Esophagus (tissue), 2 donors: ENCODE data around the gene SLC41A3. TPM values are rescaled to one million over a fixed set of nuclear protein-coding genes. Genes with fewer than 3 reads are reported as not detected.

Experiments used
- H3K27ac ChIP-seq, 2 donors: one replicate each; pipeline ENCODE4 v1.5.1; 2013; ENCODE audit warnings: low read depth in 2 of 2, mild to moderate bottlenecking in 2 of 2, inconsistent platforms in 1 of 2, low read length in 1 of 2, moderate library complexity in 1 of 2
- H3K27me3 ChIP-seq, 2 donors: one replicate each; pipeline ENCODE4 v1.6.1; 2013; ENCODE audit warnings: low read length in 2 of 2, control low read depth in 1 of 2, mild to moderate bottlenecking in 1 of 2; ENCODE audit not compliant: insufficient read depth in 2 of 2, control insufficient read depth in 1 of 2
- H3K36me3 ChIP-seq, 2 donors: one replicate each; pipeline ENCODE4 v1.6.1; 2013; ENCODE audit warnings: low read length in 1 of 2; ENCODE audit not compliant: control insufficient read depth in 2 of 2, insufficient read depth in 2 of 2
- H3K4me1 ChIP-seq, 2 donors: one replicate each; pipeline ENCODE4 v1.6.1; 2013; ENCODE audit warnings: low read length in 1 of 2; ENCODE audit not compliant: control insufficient read depth in 2 of 2, insufficient read depth in 2 of 2
- H3K4me3 ChIP-seq, 2 donors: one replicate each; pipeline ENCODE4 v1.5.1; 2013; ENCODE audit warnings: low read length in 2 of 2, mild to moderate bottlenecking in 2 of 2, low read depth in 1 of 2, moderate library complexity in 1 of 2
- H3K9me3 ChIP-seq, 2 donors: one replicate each; pipeline ENCODE4 v1.6.1; 2013; ENCODE audit warnings: mild to moderate bottlenecking in 2 of 2, low read depth in 1 of 2, low read length in 1 of 2, moderate library complexity in 1 of 2; ENCODE audit not compliant: control insufficient read depth in 2 of 2, insufficient read depth in 1 of 2
- WGBS, 2 donors: extraction: QIAGEN DNeasy Blood & Tissue Kit; methylation state at CpG; one replicate each; pipeline ENCODE4 v1.1.7; 2013; 5-methylcytosine and 5-hydroxymethylcytosine counted together
- polyA plus RNA-seq, 2 donors: library from polyadenylated mRNA; stranded (reverse); fragments of 200-250 nt; gene quantifications; one replicate each; pipeline ENCODE4 v1.2.3, GENCODE V29; 2013
- donor health status: healthy with polysubstance abuse.
- donor health status: Bipolar disorder and iron deficiency.

Gene SLC41A3
- polyA plus RNA-seq, 2 donors = 9.0 to 17.5 TPM

DNA sequence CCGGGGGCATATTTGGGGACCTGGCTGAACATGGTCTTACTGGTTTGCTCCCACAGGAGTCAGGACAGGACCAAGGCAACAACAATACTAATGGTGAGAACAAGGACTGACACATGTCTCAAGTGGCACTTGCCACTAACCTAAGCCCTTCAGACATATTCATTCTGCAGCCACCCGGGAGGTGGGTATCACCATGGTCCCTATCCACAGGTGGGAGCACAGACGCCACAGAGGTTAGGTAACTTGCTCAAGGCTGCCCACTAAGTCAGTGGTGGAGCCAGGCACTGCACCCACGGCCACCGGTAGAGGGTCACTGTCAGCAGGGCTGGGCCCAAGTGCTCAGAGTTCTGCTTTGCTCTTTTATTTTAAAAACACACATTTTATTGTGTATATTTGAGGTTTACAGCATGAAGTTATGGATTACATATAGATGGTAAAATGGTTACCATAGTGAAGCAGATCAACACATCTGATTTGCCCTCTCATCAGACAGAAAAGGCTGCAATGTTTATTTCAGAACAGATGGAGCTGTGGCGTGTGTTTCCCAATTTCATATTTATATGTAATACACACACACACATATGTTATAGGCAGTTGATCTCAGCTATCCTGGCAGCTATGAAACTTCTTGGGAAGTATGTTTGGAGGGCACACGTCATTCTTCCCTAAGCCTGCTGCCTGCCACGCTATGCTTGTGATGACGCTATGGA is 30.0 kb upstream of the SLC41A3 start:
- 82 to 87% methylated on average over 9 of the region's 9 CpGs for WGBS, 2 donors
- H3K36me3 ChIP-seq = no peaks in the 10 kb centered on the region
- no peaks in the 10 kb centered on the region for H3K4me1 ChIP-seq
- H3K4me3 ChIP-seq = no peak overlapping the region
- H3K9me3 ChIP-seq = no peaks in the 10 kb centered on the region
- H3K27me3 ChIP-seq = no peaks in the 10 kb centered on the region
- H3K27ac ChIP-seq = no peak overlapping the region

- Histone ChIP-seq H3K36me3 (no peaks in the 10 kb centered on the region), H3K27ac (no peak overlapping the region), H3K4me1 (no peaks in the 10 kb centered on the region), H3K4me3 (no peak overlapping the region), H3K27me3 (no peaks in the 10 kb centered on the region), H3K9me3 (no peaks in the 10 kb centered on the region)
- WGBS, 2 donors = 81 to 87% methylated on average over 6 of the region's 6 CpGs
Measured at GRCh38 chr3:126113238-126113555, 29.3 kb upstream of the SLC41A3 start.

DNA sequence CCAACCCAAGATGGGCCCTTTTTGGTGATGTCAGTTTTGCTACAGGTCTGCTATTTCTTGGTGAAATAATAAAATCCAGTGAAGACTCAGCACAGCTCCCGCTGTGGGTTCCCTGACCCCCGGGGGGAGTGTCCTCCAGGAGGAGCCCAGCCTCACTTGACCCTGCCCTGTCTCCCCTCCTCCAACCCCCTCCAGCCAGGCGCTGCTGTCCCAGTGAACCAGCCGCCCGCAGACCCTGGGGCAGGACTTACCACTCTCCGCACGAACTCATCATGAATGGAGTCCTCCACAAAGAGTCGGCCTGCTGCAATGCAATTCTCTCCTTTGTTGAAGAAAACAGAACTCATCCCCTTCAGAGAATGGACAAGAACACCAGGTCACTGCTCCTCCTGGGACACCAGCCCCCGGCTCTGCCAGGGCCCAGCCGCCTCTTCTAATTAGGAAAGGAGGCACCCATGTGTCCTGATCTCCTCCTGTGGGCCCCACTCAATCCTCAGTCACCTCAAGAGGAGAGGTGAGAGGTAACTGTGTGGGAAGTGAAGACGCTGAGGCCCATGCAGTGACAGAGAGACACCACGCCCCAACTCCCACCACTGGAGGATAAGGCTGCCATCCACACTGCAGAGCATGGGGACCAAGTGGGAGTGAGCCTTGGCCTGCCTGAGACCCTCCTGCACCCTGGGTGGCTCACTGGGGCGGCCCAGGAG is 28.8 kb upstream of the SLC41A3 start:
- Histone ChIP-seq H3K9me3 (no peaks in the 10 kb centered on the region), H3K4me1 (no peaks in the 10 kb centered on the region), H3K27ac (no peak overlapping the region), H3K36me3 (no peaks in the 10 kb centered on the region), H3K4me3 (no peak overlapping the region), H3K27me3 (no peaks in the 10 kb centered on the region)
- 91 to 93% methylated on average over 13 of the region's 13 CpGs for WGBS, 2 donors

- Histone ChIP-seq H3K27me3 (no peaks in the 10 kb centered on the region), H3K4me3 (no peak overlapping the region), H3K4me1 (no peaks in the 10 kb centered on the region), H3K9me3 (no peaks in the 10 kb centered on the region), H3K36me3 (no peaks in the 10 kb centered on the region), H3K27ac (no peak overlapping the region)
- 89 to 90% methylated on average over 18 of the region's 18 CpGs for WGBS, 2 donors
Measured at GRCh38 chr3:126111566-126112475, 27.9 kb upstream of the SLC41A3 start.

- 67 to 75% methylated on average over 10 of the region's 10 CpGs for WGBS, 2 donors
- Histone ChIP-seq H3K27ac (no peak overlapping the region), H3K27me3 (no peaks in the 10 kb centered on the region), H3K9me3 (no peaks in the 10 kb centered on the region), H3K36me3 (no peaks in the 10 kb centered on the region), H3K4me1 (no peaks in the 10 kb centered on the region), H3K4me3 (no peak overlapping the region)
Measured at GRCh38 chr3:126111126-126111551, 27.2 kb upstream of the SLC41A3 start.

DNA sequence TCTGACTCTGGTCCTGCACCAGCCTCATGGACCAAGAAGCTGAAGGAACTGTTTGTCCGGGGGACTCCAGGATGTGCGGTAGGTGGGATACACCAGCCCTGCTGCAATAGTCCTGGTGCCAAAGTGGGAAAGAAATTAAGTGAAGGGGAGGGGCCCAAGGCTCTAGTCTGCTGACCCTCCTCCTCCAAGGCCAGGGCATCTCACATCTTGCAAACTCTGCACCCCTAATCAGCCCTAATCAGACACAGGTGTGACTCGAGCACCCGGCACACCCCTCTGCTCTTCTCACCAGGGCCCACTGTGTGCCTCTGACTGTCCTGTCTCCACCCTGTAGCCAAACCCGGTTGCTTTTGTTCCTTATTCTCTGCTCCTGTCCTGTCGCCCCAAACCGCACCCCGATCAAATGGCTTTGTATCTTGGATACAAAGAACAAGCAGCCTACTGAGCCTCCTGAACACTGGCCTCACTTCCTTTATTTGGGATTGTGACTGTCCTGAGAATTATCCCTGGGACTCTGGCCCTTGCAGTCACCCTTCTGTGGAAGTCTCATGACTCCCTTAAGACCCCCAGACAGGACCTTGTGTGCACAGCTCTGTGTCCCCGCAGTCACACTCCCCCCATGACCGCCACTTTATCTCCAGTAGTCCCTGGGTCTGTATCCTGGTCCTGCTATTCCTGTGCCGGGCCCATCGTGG is 26.7 kb upstream of the SLC41A3 start:
- H3K27ac ChIP-seq = no peak overlapping the region

GRCh38 chr3:126109880-126110235 is 25.9 kb upstream of the SLC41A3 start:
- Histone ChIP-seq H3K27ac (no peak overlapping the region), H3K36me3 (no peaks in the 10 kb centered on the region), H3K4me1 (no peaks in the 10 kb centered on the region), H3K27me3 (no peaks in the 10 kb centered on the region), H3K4me3 (no peak overlapping the region), H3K9me3 (no peaks in the 10 kb centered on the region)
- WGBS, 2 donors = 94 to 98% methylated on average over 10 of the region's 10 CpGs

More for the DNA sequence above, 26.7 kb upstream of the SLC41A3 start:
- no peaks in the 10 kb centered on the region for H3K9me3 ChIP-seq
- no peaks in the 10 kb centered on the region for H3K27me3 ChIP-seq
- H3K4me3 ChIP-seq = no peak overlapping the region
- 86 to 90% methylated on average over 12 of the region's 12 CpGs for WGBS, 2 donors
- H3K36me3 ChIP-seq = no peaks in the 10 kb centered on the region
- no peaks in the 10 kb centered on the region for H3K4me1 ChIP-seq

- Histone ChIP-seq H3K4me1 (peaks cover 0 to 2% of the 10 kb centered on the region in 2 donors), H3K9me3 (no peaks in the 10 kb centered on the region), H3K27me3 (no peaks in the 10 kb centered on the region), H3K27ac (no peak overlapping the region), H3K36me3 (no peaks in the 10 kb centered on the region), H3K4me3 (no peak overlapping the region)
- WGBS, 2 donors = 88 to 90% methylated on average over 13 of the region's 13 CpGs
Measured at GRCh38 chr3:126109146-126109879, 25.4 kb upstream of the SLC41A3 start.

GRCh38 chr3:126108676-126109050 is 24.7 kb upstream of the SLC41A3 start:
- H3K4me1 ChIP-seq = peaks cover 0 to 3% of the 10 kb centered on the region in 2 donors
- no peak overlapping the region for H3K27ac ChIP-seq
- H3K9me3 ChIP-seq = no peaks in the 10 kb centered on the region
- no peaks in the 10 kb centered on the region for H3K36me3 ChIP-seq
- WGBS, 2 donors = 84 to 93% methylated on average over 5 of the region's 5 CpGs
- H3K4me3 ChIP-seq = no peak overlapping the region
- no peaks in the 10 kb centered on the region for H3K27me3 ChIP-seq
